K562 (cell line): ENCODE measurements around the gene TRAPPC2L.
"Not testable (repeated sequence)": the region's sequence is repeated elsewhere in the genome, so short reads cannot be mapped to it uniquely, and the experiment has no call there.

Source experiments
- CHD2 ChIP-seq: IDR thresholded peaks from 2 replicates; pipeline ENCODE4 v1.6.1; 2011; ENCODE audit warnings: low read depth, low read length
- EGR1 ChIP-seq: fragments of 450-650 bp; conservative IDR thresholded peaks from 2 replicates; pipeline ENCODE4 v1.6.1; 2017; ENCODE audit warnings: mild to moderate bottlenecking
- POLR2A ChIP-seq: fragments of 450-650 bp; conservative IDR thresholded peaks from 2 replicates; pipeline ENCODE4 v1.6.1; 2016
- ZBTB1 ChIP-seq: sonication (generic); formaldehyde crosslinking; IDR thresholded peaks from 2 replicates; pipeline ENCODE4 v1.8.1; 2023; ENCODE audit warnings: missing genetic modification reagents, low read depth, mild to moderate bottlenecking, borderline replicate concordance
- ZFPM2 ChIP-seq: fragments of 250-450 bp; sonication (Bioruptor Pico); IDR thresholded peaks from 2 replicates; pipeline ENCODE4 v1.5.1; 2022; ENCODE audit warnings: mild to moderate bottlenecking
- ZNF785 ChIP-seq: fragments of 250-450 bp; sonication (Bioruptor Pico); IDR thresholded peaks from 2 replicates; pipeline ENCODE4 v1.4.0; 2020; ENCODE audit warnings: mild to moderate bottlenecking
- TF ChIP-seq, protein P1 (sequence below), 3 experiments: IDR thresholded peaks in 2 of 3; conservative IDR thresholded peaks in 1 of 3; 2 replicates each; pipeline ENCODE4 v1.5.1; 2011 to 2012; ENCODE audit warnings: low read length in 3 of 3, mild to moderate bottlenecking in 3 of 3, control low read depth in 2 of 3, improper control_type of control experiment in 1 of 3, inconsistent platforms in 1 of 3, low read depth in 1 of 3, mixed read lengths in 1 of 3, moderate library complexity in 1 of 3; ENCODE audit not compliant: insufficient read depth in 2 of 3
- TF ChIP-seq, protein P2 (sequence below): sonication (generic); IDR thresholded peaks from 2 replicates; pipeline ENCODE4 v1.6.1; 2016
- TF ChIP-seq, protein P3 (sequence below): fragments of 250-450 bp; sonication (Bioruptor Pico); IDR thresholded peaks from 2 replicates; pipeline ENCODE4 v1.8.0; 2022; ENCODE audit warnings: inconsistent platforms, mild to moderate bottlenecking, moderate library complexity, borderline replicate concordance

GRCh38 chr16:88889702-88890352, 32.9 kb downstream of the TRAPPC2L start:
- TF ChIP-seq, protein P1, sequence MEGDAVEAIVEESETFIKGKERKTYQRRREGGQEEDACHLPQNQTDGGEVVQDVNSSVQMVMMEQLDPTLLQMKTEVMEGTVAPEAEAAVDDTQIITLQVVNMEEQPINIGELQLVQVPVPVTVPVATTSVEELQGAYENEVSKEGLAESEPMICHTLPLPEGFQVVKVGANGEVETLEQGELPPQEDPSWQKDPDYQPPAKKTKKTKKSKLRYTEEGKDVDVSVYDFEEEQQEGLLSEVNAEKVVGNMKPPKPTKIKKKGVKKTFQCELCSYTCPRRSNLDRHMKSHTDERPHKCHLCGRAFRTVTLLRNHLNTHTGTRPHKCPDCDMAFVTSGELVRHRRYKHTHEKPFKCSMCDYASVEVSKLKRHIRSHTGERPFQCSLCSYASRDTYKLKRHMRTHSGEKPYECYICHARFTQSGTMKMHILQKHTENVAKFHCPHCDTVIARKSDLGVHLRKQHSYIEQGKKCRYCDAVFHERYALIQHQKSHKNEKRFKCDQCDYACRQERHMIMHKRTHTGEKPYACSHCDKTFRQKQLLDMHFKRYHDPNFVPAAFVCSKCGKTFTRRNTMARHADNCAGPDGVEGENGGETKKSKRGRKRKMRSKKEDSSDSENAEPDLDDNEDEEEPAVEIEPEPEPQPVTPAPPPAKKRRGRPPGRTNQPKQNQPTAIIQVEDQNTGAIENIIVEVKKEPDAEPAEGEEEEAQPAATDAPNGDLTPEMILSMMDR (IDR thresholded peaks at IDR 0.05 in 2 of 3, conservative IDR thresholded peaks at IDR 0.05 in 1 of 3; ENCODE audit: insufficient read depth in 2 of 3, low read depth in 1 of 3, low read length in 3 of 3), result not testable (repeated sequence)
- not testable (repeated sequence) for TF ChIP-seq ZNF785 (CRISPR knock-in tag); ZBTB1 (CRISPR knock-in tag); EGR1; POLR2A; CHD2; ZFPM2 (CRISPR knock-in tag)
- TF ChIP-seq, protein P2, sequence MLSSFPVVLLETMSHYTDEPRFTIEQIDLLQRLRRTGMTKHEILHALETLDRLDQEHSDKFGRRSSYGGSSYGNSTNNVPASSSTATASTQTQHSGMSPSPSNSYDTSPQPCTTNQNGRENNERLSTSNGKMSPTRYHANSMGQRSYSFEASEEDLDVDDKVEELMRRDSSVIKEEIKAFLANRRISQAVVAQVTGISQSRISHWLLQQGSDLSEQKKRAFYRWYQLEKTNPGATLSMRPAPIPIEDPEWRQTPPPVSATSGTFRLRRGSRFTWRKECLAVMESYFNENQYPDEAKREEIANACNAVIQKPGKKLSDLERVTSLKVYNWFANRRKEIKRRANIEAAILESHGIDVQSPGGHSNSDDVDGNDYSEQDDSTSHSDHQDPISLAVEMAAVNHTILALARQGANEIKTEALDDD, result not testable (repeated sequence)
- TF ChIP-seq, protein P3, sequence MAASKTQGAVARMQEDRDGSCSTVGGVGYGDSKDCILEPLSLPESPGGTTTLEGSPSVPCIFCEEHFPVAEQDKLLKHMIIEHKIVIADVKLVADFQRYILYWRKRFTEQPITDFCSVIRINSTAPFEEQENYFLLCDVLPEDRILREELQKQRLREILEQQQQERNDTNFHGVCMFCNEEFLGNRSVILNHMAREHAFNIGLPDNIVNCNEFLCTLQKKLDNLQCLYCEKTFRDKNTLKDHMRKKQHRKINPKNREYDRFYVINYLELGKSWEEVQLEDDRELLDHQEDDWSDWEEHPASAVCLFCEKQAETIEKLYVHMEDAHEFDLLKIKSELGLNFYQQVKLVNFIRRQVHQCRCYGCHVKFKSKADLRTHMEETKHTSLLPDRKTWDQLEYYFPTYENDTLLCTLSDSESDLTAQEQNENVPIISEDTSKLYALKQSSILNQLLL (CRISPR knock-in tag), result not testable (repeated sequence)
